Progenitor cell of endocrine pancreas (in vitro differentiated cells): ENCODE data around the gene LPP. TPM values are rescaled to one million over a fixed set of nuclear protein-coding genes. Genes with fewer than 3 reads are reported as not detected.

Experiments used
- DNase-seq: peaks from one replicate; pipeline ENCODE4 v3.0.0; 2021; ENCODE audit warnings: low spot score; ENCODE audit not compliant: unreplicated experiment
- H3K27ac Mint-ChIP-seq: 2 replicates; pipeline ENCODE4 v1.8.0; 2021; ENCODE audit warnings: mild to moderate bottlenecking, moderate library complexity, mixed read lengths
- H3K27me3 Mint-ChIP-seq: 2 replicates; pipeline ENCODE4 v1.8.0; 2021; ENCODE audit warnings: mixed read lengths
- H3K36me3 Mint-ChIP-seq: 2 replicates; pipeline ENCODE4 v1.8.0; 2022; ENCODE audit warnings: mixed read lengths; ENCODE audit not compliant: insufficient read depth
- H3K4me1 Mint-ChIP-seq: 2 replicates; pipeline ENCODE4 v1.8.0; 2021; ENCODE audit warnings: low read depth, mixed read lengths
- H3K4me3 Mint-ChIP-seq: 2 replicates; pipeline ENCODE4 v1.8.0; 2021; ENCODE audit warnings: low read depth, mild to moderate bottlenecking, moderate library complexity, mixed read lengths
- H3K9me3 Mint-ChIP-seq: 2 replicates; pipeline ENCODE4 v1.8.0; 2021; ENCODE audit warnings: low read depth, mixed read lengths
- CTCF ChIP-seq: fragments of 200-600 bp; sonication (generic); IDR thresholded peaks from one replicate; pipeline ENCODE4 v1.5.0; 2021; ENCODE audit warnings: antibody characterized with exemption, mild to moderate bottlenecking; ENCODE audit not compliant: unreplicated experiment
- total RNA-seq: library from RNA; stranded (reverse); gene quantifications from 2 replicates; pipeline ENCODE4 v1.2.1, GENCODE V29; 2021

Gene LPP
- total RNA-seq, 1 donor from 2014 or later: 131 TPM

DNA sequence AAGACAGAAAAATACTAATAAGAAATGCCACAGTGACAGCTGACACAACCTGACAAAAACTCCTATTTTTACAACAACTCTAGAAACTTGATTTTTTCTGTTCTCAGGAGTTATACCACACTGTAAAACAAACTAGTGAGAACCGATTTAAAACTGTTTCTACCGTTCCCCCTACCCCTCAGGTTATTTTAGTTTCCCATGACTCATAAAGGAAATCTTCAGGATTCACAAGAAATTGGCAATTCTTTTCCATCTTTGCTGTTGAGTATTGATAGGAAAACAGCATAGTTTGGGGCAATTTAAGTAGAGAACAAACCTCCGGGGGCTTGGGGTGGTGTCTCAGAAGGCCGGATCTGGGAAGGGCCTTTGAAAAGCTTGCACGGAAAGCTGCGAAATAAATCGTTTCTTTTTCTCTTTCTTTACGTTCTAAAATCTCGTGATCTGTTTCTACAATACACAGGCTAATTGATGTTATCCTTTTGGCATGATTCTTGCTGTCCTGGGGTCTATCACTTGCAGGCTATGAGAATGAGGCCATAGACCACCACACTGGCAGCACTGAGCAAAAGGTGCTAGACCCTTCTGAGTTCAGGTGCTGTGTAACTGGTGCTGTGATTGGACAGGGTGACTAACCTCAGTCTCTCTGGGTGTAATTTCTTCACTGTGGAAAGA lies 89.3 kb downstream of the LPP start:
- no peaks in the 10 kb centered on the region for H3K9me3 Mint-ChIP-seq
- H3K27me3 Mint-ChIP-seq: no peaks in the 10 kb centered on the region
- no peak overlapping the region for H3K27ac Mint-ChIP-seq
- no peak overlapping the region for H3K4me3 Mint-ChIP-seq
- DNase-seq: no peak
- peaks cover 14% of the 10 kb centered on the region for H3K4me1 Mint-ChIP-seq
- no peaks in the 10 kb centered on the region for H3K36me3 Mint-ChIP-seq
- no peak for TF ChIP-seq CTCF

DNA sequence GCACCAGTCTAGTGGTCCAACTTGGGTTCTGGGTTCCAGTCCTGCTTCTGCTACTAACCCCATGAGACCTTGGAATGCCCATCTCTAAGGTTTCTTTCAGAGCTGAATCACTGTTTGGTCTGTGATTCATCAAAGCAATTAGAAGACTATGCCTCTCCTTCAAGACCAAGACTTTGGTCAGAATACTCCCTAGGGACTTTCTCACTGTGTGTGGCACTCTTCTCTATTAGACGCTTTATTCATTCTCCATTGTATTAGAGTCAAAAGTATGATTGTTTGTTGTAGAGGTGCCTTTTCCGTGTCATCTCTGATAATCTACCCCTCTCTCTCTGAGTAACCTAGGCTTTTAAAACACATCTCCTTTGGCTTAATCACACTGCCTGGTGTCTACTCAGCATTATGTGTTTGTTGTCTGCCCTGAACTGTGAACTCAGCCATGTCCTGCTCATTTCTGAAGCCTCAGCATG lies 90.5 kb downstream of the LPP start:
- TF ChIP-seq CTCF: no peak
- DNase-seq: no peak
- Mint-ChIP-seq H3K4me1 (peaks cover 18% of the 10 kb centered on the region), H3K27ac (no peak overlapping the region), H3K27me3 (no peaks in the 10 kb centered on the region), H3K4me3 (no peak overlapping the region), H3K9me3 (no peaks in the 10 kb centered on the region), H3K36me3 (no peaks in the 10 kb centered on the region)

GRCh38 chr3:188246905-188247304 lies 92.9 kb downstream of the LPP start:
- no peak for DNase-seq
- Mint-ChIP-seq H3K4me1 (peaks cover 14% of the 10 kb centered on the region), H3K36me3 (peaks cover 6% of the 10 kb centered on the region), H3K27ac (no peak overlapping the region), H3K4me3 (no peak overlapping the region), H3K27me3 (no peaks in the 10 kb centered on the region), H3K9me3 (peaks cover 7% of the 10 kb centered on the region)
- TF ChIP-seq CTCF: no peak

- peaks cover 10% of the 10 kb centered on the region for H3K9me3 Mint-ChIP-seq
- H3K27ac Mint-ChIP-seq: no peak overlapping the region
- H3K4me1 Mint-ChIP-seq: peaks cover 7% of the 10 kb centered on the region
- DNase-seq: no peak
- no peaks in the 10 kb centered on the region for H3K27me3 Mint-ChIP-seq
- H3K4me3 Mint-ChIP-seq: no peak overlapping the region
- TF ChIP-seq CTCF: no peak
- peaks cover 10% of the 10 kb centered on the region for H3K36me3 Mint-ChIP-seq
Measured at GRCh38 chr3:188248036-188248561, 94.1 kb downstream of the LPP start.

DNA sequence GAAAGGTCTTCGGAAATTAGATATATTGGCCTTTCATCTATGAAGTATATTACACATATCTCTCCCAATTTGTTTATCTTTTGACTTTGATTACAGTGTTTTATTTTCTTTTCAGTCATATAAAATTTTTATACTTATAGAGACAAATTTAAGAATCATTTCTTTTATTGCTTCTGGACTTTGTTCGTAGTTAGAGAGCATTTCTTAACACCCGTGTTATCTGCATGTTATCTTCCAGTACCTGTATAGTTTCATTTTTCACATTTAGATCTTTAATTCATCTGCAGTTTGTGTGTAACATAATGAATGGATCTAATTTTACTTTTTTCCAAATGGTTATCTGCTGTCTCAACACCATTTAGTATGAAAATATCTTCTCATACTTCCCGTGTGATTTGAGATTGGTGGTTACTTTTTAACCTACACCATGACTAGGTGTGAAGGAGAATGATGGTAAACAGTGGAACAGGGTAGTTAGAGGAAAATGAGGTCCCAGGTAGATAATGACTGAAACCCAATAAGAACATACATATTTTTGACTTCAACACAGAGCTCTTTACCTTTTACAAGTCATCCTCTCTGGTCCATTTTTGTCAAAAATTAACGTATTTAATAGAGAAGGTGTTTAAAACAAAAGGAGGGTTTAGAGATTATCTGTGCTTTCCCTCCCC lies 99.3 kb downstream of the LPP start:
- TF ChIP-seq CTCF: no peak
- H3K27me3 Mint-ChIP-seq: no peaks in the 10 kb centered on the region
- peaks cover 10% of the 10 kb centered on the region for H3K36me3 Mint-ChIP-seq
- H3K4me1 Mint-ChIP-seq: peaks cover 21% of the 10 kb centered on the region
- no peak for DNase-seq
- no peak overlapping the region for H3K4me3 Mint-ChIP-seq
- H3K9me3 Mint-ChIP-seq: peaks cover 10% of the 10 kb centered on the region
- H3K27ac Mint-ChIP-seq: no peak overlapping the region
